ENCODE measurements around the gene FAM131A.

The FAM131A gene

GRCh38 chr3:184337399-184337714 lies at the start of gene FAM131A:
TSS of gene FAM131A (plus strand) at chr3:184337600. CDS start at chr3:184337631, 31 bp downstream.
- H3K4me1 ChIP-seq = peaks cover 52% of the 10 kb centered on the region
- H3K27ac ChIP-seq = peak within 1 kb of the TSS; percentile 64
- TF ChIP-seq Cebpa-rat (IDR thresholded peaks at IDR 0.05) = no peak
- H3K27me3 ChIP-seq = no peaks in the 10 kb centered on the region; the same call in 1 of the 2 replicates
- H3K4me3 ChIP-seq = peak within 1 kb of the TSS; percentile 77
- peaks cover 42% of the 10 kb centered on the region for H3K36me3 ChIP-seq
- H3K9me3 ChIP-seq = no peaks in the 10 kb centered on the region
- peaks cover 87% of the 10 kb centered on the region for H4K20me1 ChIP-seq
- peak within 1 kb of the TSS; percentile 96 for H3K4me2 ChIP-seq
- peak within 1 kb of the TSS; percentile 82 for H3K9ac ChIP-seq

GRCh38 chr3:184289426-184289938 lies 47.9 kb upstream of the FAM131A start:
- no peak overlapping the region for H3K27ac ChIP-seq
- no peak overlapping the region for H3K4me2 ChIP-seq

GRCh38 chr3:184290331-184290730 lies 47.1 kb upstream of the FAM131A start:
- no peak for TF ChIP-seq Cebpa-rat (IDR thresholded peaks at IDR 0.05)
- H4K20me1 ChIP-seq = no peaks in the 10 kb centered on the region
- H3K9ac ChIP-seq = no peak overlapping the region
- H3K27ac ChIP-seq = no peak overlapping the region
- H3K4me3 ChIP-seq = no peak overlapping the region
- H3K4me2 ChIP-seq = no peak overlapping the region
- H3K36me3 ChIP-seq = no peaks in the 10 kb centered on the region
- no peaks in the 10 kb centered on the region for H3K27me3 ChIP-seq
- no peaks in the 10 kb centered on the region for H3K4me1 ChIP-seq
- no peaks in the 10 kb centered on the region for H3K9me3 ChIP-seq

More at GRCh38 chr3:184289426-184289938, 47.9 kb upstream of the FAM131A start:
- Histone ChIP-seq H3K9me3 (no peaks in the 10 kb centered on the region), H3K9ac (no peak overlapping the region), H4K20me1 (no peaks in the 10 kb centered on the region), H3K36me3 (no peaks in the 10 kb centered on the region), H3K27me3 (no peaks in the 10 kb centered on the region), H3K4me3 (no peak overlapping the region), H3K4me1 (no peaks in the 10 kb centered on the region)
- no peak for TF ChIP-seq Cebpa-rat (IDR thresholded peaks at IDR 0.05)

- H3K4me3 ChIP-seq = no peak overlapping the region
- no peaks in the 10 kb centered on the region for H3K4me1 ChIP-seq
- no peak overlapping the region for H3K27ac ChIP-seq
- no peaks in the 10 kb centered on the region for H3K27me3 ChIP-seq
- no peak overlapping the region for H3K4me2 ChIP-seq
- no peaks in the 10 kb centered on the region for H3K9me3 ChIP-seq
- TF ChIP-seq Cebpa-rat (IDR thresholded peaks at IDR 0.05) = no peak
- no peaks in the 10 kb centered on the region for H3K36me3 ChIP-seq
- H4K20me1 ChIP-seq = no peaks in the 10 kb centered on the region
- no peak overlapping the region for H3K9ac ChIP-seq
Observed at GRCh38 chr3:184291044-184291737, 46.2 kb upstream of the FAM131A start.

GRCh38 chr3:184291738-184292445 lies 45.5 kb upstream of the FAM131A start:
- H3K36me3 ChIP-seq = no peaks in the 10 kb centered on the region
- no peaks in the 10 kb centered on the region for H4K20me1 ChIP-seq
- no peak overlapping the region for H3K27ac ChIP-seq
- no peaks in the 10 kb centered on the region for H3K4me1 ChIP-seq
- no peaks in the 10 kb centered on the region for H3K27me3 ChIP-seq
- H3K4me2 ChIP-seq = no peak overlapping the region
- no peak for TF ChIP-seq Cebpa-rat (IDR thresholded peaks at IDR 0.05)
- H3K4me3 ChIP-seq = no peak overlapping the region
- H3K9me3 ChIP-seq = no peaks in the 10 kb centered on the region
- H3K9ac ChIP-seq = no peak overlapping the region

GRCh38 chr3:184295771-184296170 lies 41.6 kb upstream of the FAM131A start:
- no peaks in the 10 kb centered on the region for H3K9me3 ChIP-seq
- H3K4me2 ChIP-seq = no peak overlapping the region
- H3K4me3 ChIP-seq = no peak overlapping the region
- TF ChIP-seq Cebpa-rat (IDR thresholded peaks at IDR 0.05) = no peak
- peaks cover 16% of the 10 kb centered on the region for H3K4me1 ChIP-seq
- H4K20me1 ChIP-seq = peaks cover 17% of the 10 kb centered on the region
- no peak overlapping the region for H3K9ac ChIP-seq
- H3K36me3 ChIP-seq = peaks cover 9% of the 10 kb centered on the region
- no peaks in the 10 kb centered on the region for H3K27me3 ChIP-seq
- H3K27ac ChIP-seq = no peak overlapping the region

- H3K4me2 ChIP-seq = no peak overlapping the region
- no peak overlapping the region for H3K27ac ChIP-seq
- H3K36me3 ChIP-seq = peaks cover 17% of the 10 kb centered on the region
- no peak overlapping the region for H3K4me3 ChIP-seq
- H3K9me3 ChIP-seq = no peaks in the 10 kb centered on the region
- no peak overlapping the region for H3K9ac ChIP-seq
- peaks cover 21% of the 10 kb centered on the region for H3K4me1 ChIP-seq
- no peak for TF ChIP-seq Cebpa-rat (IDR thresholded peaks at IDR 0.05)
- peaks cover 25% of the 10 kb centered on the region for H4K20me1 ChIP-seq
- H3K27me3 ChIP-seq = no peaks in the 10 kb centered on the region
Observed at GRCh38 chr3:184296616-184297015, 40.8 kb upstream of the FAM131A start.

- Histone ChIP-seq H3K9ac (peak within 1 kb of the TSS; percentile 95), H3K27me3 (no peaks in the 10 kb centered on the region), H3K36me3 (peaks cover 40% of the 10 kb centered on the region), H3K27ac (peak within 1 kb of the TSS; percentile 89), H4K20me1 (peaks cover 47% of the 10 kb centered on the region), H3K4me2 (peak within 1 kb of the TSS; percentile 94), H3K4me3 (peak within 1 kb of the TSS; percentile 98), H3K4me1 (peaks cover 23% of the 10 kb centered on the region), H3K9me3 (no peaks in the 10 kb centered on the region)
- TF ChIP-seq Cebpa-rat (IDR thresholded peaks at IDR 0.05) = no peak
Observed at GRCh38 chr3:184298759-184299487, 38.5 kb upstream of the FAM131A start, which contains the start of gene PSMD2. TSS of gene PSMD2 (plus strand) at chr3:184299241. CDS start at chr3:184299267, 26 bp downstream.

- H3K9ac ChIP-seq = peak overlapping the region; percentile 95
- H3K4me1 ChIP-seq = peaks cover 23% of the 10 kb centered on the region
- H4K20me1 ChIP-seq = peaks cover 48% of the 10 kb centered on the region
- H3K27ac ChIP-seq = peak overlapping the region; percentile 89
- H3K4me3 ChIP-seq = peak overlapping the region; percentile 98
- no peaks in the 10 kb centered on the region for H3K27me3 ChIP-seq
- peak overlapping the region; percentile 94 for H3K4me2 ChIP-seq
- H3K9me3 ChIP-seq = no peaks in the 10 kb centered on the region
- no peak for TF ChIP-seq Cebpa-rat (IDR thresholded peaks at IDR 0.05)
- peaks cover 48% of the 10 kb centered on the region for H3K36me3 ChIP-seq
Observed at GRCh38 chr3:184299488-184300377, 37.7 kb upstream of the FAM131A start.
